CD4-positive, alpha-beta T cell treated with Interleukin-12 subunit alpha and Interleukin-12 subunit beta, for 1 hour (primary cell): Measurements from ENCODE around the gene MGST3.
"Not testable (repeated sequence)": the region's sequence is repeated elsewhere in the genome, so short reads cannot be mapped to it uniquely, and the experiment has no call there.

Experiments used
- DNase-seq: peaks from one replicate; pipeline ENCODE4 v3.0.0-alpha.2; 2020

Gene MGST3

GRCh38 chr1:165701922-165702321 lies 70.9 kb downstream of the MGST3 start:
- not testable (repeated sequence) for DNase-seq

DNA sequence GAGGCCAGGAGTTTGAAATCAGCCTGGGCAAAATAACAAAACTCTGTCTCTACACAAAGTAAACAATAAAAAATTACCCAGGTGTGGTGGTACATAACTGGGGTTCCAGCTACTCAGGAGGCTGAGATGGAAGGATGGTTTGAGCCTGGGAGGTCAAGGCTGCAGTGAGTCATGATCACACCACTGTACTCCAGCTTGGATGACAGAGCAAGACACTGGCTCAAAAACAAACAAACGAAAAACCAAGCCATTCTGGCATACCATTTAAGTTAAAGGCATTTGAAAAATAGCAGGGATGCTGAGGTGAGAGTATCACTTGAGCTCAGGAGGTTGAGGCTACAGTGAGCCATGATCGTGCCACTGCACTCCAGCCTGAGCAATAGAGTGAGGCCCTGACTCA lies 72.6 kb downstream of the MGST3 start:
- DNase-seq = no peak
